Measurements from ENCODE around the gene PTPRD. TPM values are rescaled to one million over a fixed set of nuclear protein-coding genes. Genes with fewer than 3 reads are reported as not detected.

The PTPRD gene
- total RNA-seq, 1 experiment from 2014 or later: 32.5 TPM

DNA sequence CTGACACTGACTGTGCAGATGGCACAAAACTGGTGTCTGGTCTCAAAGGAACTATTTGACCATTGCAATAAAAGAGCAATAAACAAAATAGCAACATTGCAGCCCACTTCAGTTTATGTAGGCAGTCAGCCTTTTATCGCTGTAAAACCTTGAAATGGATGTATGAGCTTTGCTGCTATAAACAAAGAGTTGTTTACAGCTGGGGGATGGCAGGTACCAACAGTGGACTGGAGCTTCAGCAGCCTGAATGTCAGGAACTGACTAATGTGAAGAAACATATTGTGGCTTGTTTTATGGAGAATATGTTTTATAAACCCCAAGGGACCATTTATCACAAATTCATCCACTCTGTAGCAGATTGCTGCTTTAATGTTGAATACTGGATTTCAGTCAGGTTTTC, 78.0 kb downstream of the PTPRD start:
- Histone ChIP-seq H3K27me3 (ENCODE audit: insufficient read depth, low read length) (no peaks in the 10 kb centered on the region), H2AFZ (ENCODE audit: low read length) (no peak overlapping the region), H3K23me2 (ENCODE audit: insufficient read length, low read depth, low read length, poor library complexity, severe bottlenecking) (no peaks in the 10 kb centered on the region), H2BK12ac (ENCODE audit: insufficient read length, low read depth, low read length) (no peak overlapping the region), H3K79me1 (ENCODE audit: insufficient read depth, low read depth, low read length, poor library complexity, severe bottlenecking) (no peaks in the 10 kb centered on the region), H4K91ac (ENCODE audit: insufficient read length, low read depth, low read length) (no peak overlapping the region), H3K27ac (ENCODE audit: insufficient read length, low read depth, low read length) (no peak overlapping the region), H3T11ph (ENCODE audit: low read length) (no peak overlapping the region), H3K4me2 (ENCODE audit: insufficient read depth, insufficient read length, low read length) (no peak overlapping the region), H3K9ac (ENCODE audit: extremely low read depth, insufficient read length, low read length) (no peak overlapping the region), H4K8ac (replicated peaks; ENCODE audit: insufficient read length, low read depth, low read length) (no peak overlapping the region), H4K20me1 (ENCODE audit: control insufficient read depth, insufficient read depth, insufficient read length) (no peaks in the 10 kb centered on the region), H2BK15ac (ENCODE audit: low read depth, low read length) (no peak overlapping the region), H2AK5ac (ENCODE audit: insufficient read length, low read length) (no peak overlapping the region), H3K56ac (ENCODE audit: insufficient read length, low read depth, low read length) (no peak overlapping the region), H3K4me1 (ENCODE audit: insufficient read depth, low read length) (no peaks in the 10 kb centered on the region), H3K9me3 (ENCODE audit: control insufficient read depth, low read depth, low read length) (no peaks in the 10 kb centered on the region), H2BK20ac (ENCODE audit: low read depth, low read length, poor library complexity, severe bottlenecking) (no peak overlapping the region), H3K14ac (ENCODE audit: insufficient read depth, low read length) (no peak overlapping the region), H2BK5ac (ENCODE audit: insufficient read length, low read length) (no peak overlapping the region), H3K4ac (ENCODE audit: low read depth, low read length) (no peak overlapping the region), H2BK120ac (ENCODE audit: low read depth, low read length, poor library complexity, severe bottlenecking) (no peak overlapping the region), H4K5ac (ENCODE audit: insufficient read length, low read depth, low read length) (no peak overlapping the region), H3K23ac (ENCODE audit: insufficient read length, low read depth, low read length) (no peak overlapping the region), H3K18ac (ENCODE audit: insufficient read length, low read depth, low read length) (no peak overlapping the region), H3K79me2 (ENCODE audit: insufficient read depth, low read length) (no peaks in the 10 kb centered on the region)
- no peak for DNase-seq
- Mint-ChIP-seq H3K4me3 (no peak overlapping the region), H3K9me3 (no peaks in the 10 kb centered on the region), H3K27ac (no peak overlapping the region), H3K4me1 (no peaks in the 10 kb centered on the region), H3K36me3 (ENCODE audit: insufficient read depth in 1 of 3, low read depth in 3 of 3) (no peaks in the 10 kb centered on the region), H3K27me3 (ENCODE audit: low read depth) (no peaks in the 10 kb centered on the region)
- TF ChIP-seq, protein P1, sequence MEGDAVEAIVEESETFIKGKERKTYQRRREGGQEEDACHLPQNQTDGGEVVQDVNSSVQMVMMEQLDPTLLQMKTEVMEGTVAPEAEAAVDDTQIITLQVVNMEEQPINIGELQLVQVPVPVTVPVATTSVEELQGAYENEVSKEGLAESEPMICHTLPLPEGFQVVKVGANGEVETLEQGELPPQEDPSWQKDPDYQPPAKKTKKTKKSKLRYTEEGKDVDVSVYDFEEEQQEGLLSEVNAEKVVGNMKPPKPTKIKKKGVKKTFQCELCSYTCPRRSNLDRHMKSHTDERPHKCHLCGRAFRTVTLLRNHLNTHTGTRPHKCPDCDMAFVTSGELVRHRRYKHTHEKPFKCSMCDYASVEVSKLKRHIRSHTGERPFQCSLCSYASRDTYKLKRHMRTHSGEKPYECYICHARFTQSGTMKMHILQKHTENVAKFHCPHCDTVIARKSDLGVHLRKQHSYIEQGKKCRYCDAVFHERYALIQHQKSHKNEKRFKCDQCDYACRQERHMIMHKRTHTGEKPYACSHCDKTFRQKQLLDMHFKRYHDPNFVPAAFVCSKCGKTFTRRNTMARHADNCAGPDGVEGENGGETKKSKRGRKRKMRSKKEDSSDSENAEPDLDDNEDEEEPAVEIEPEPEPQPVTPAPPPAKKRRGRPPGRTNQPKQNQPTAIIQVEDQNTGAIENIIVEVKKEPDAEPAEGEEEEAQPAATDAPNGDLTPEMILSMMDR (conservative IDR thresholded peaks at IDR 0.05): no peak
- no CpG with 5 or more reads among the region's 1 CpG for WGBS (ENCODE audit: extremely low coverage, insufficient read length, low lambda C conversion rate)

Data from H9 (cell line).